ENCODE results near the gene SAMSN1. TPM values are rescaled to one million over a fixed set of nuclear protein-coding genes. Genes with fewer than 3 reads are reported as not detected.

The SAMSN1 gene
- not detected in 5 replicates for total RNA-seq (2022; extraction: Qiagen RNA extraction; ENCODE audit: low read depth)

GRCh38 chr21:14545906-14546480 is at the start of gene SAMSN1:
Gene SAMSN1 (minus strand): TSS chr21:14546315. CDS start chr21:14546261, 54 bp downstream.

Other genes with a start within 250 kb of the SAMSN1 start
- 9.7 to 17.8 TPM (median 16.7 TPM) in 5 replicates for gene HSPA13, start 163.2 kb downstream of the SAMSN1 start, total RNA-seq (2022; extraction: Qiagen RNA extraction; ENCODE audit: low read depth)